ENCODE data around the gene ZFR. TPM values are rescaled to one million over a fixed set of nuclear protein-coding genes. Genes with fewer than 3 reads are reported as not detected.

ZFR gene
- total and polyA plus RNA-seq, 9 of the 15 experiments (the other 6 are each of a cell fraction or from before 2014, with no cell fraction given), result 35.5 to 108 (median 71.1) TPM

DNA sequence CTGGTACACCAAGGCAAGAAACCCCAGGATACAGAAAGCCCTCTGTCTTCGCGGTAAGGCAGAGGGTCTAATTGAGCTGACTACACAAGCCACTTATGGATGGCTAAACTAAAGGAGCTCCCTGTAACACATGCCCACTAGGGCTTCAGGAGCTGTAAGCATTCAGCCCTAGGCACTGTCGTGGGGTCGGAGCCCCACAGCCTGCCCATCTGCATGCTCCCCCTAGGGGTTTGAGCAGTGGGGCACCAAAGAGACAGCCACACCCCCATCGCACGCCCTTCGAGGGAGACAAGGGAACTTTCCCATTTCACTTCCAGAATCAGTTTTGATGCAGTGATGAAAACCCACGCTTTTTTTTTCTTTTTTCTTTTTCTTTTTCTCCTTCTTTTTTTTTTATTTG is 120.8 kb downstream of the ZFR start:
- H3K4me2 ChIP-seq (ENCODE audit: insufficient read depth, low read length), result no peak overlapping the region
- no peak overlapping the region for H3K4me3 ChIP-seq
- BruUV-seq (replicated peaks), result no TSS peak
- WGBS (ENCODE audit: insufficient coverage, low coverage, missing lambda C conversion rate), result 52% methylated on average over 8 of the region's 8 CpGs
- no peaks in the 10 kb centered on the region for H3K36me3 ChIP-seq (ENCODE audit: control insufficient read depth, insufficient read depth, low read length)
- POLR2A ChIA-PET, result interaction anchor here (0.6 kb wide), 1 partner anchor 354 kb away, joined by 3 read pairs; no protein-coding TSS in a partner anchor
- intact Hi-C loops (cut with micrococcal nuclease) (no loop called here), in situ Hi-C loops (cut with MboI) (no loop called here)
- no peaks in the 10 kb centered on the region for H3K79me2 ChIP-seq (ENCODE audit: control insufficient read depth, insufficient read depth, low read length)
- H3K4me1 ChIP-seq (replicated peaks in 1 of 2; ENCODE audit: control insufficient read depth in 2 of 2, insufficient read depth in 2 of 2, low read length in 2 of 2), result peaks cover 0 to 12% of the 10 kb centered on the region in 2 experiments; a peak in 1 of 5 replicates
- no peaks in the 10 kb centered on the region for H4K20me1 ChIP-seq (replicated peaks; ENCODE audit: control insufficient read depth, insufficient read depth, low read length)
- no peaks in the 10 kb centered on the region for H3K9me1 ChIP-seq (ENCODE audit: control insufficient read depth, insufficient read depth, low read length)
- H3K9me3 ChIP-seq (replicated peaks; ENCODE audit: control insufficient read depth, insufficient read depth, low read depth, low read length), result peaks cover 3% of the 10 kb centered on the region; the same call in 1 of the 2 replicates
- no peak overlapping the region for H3K9ac ChIP-seq (ENCODE audit: insufficient read depth in 1 of 2, low read depth in 2 of 2, low read length in 2 of 2)
- no peak overlapping the region for H3K27ac ChIP-seq (ENCODE audit: extremely low read depth, low read depth, low read length)
- TF ChIP-seq, protein P1, sequence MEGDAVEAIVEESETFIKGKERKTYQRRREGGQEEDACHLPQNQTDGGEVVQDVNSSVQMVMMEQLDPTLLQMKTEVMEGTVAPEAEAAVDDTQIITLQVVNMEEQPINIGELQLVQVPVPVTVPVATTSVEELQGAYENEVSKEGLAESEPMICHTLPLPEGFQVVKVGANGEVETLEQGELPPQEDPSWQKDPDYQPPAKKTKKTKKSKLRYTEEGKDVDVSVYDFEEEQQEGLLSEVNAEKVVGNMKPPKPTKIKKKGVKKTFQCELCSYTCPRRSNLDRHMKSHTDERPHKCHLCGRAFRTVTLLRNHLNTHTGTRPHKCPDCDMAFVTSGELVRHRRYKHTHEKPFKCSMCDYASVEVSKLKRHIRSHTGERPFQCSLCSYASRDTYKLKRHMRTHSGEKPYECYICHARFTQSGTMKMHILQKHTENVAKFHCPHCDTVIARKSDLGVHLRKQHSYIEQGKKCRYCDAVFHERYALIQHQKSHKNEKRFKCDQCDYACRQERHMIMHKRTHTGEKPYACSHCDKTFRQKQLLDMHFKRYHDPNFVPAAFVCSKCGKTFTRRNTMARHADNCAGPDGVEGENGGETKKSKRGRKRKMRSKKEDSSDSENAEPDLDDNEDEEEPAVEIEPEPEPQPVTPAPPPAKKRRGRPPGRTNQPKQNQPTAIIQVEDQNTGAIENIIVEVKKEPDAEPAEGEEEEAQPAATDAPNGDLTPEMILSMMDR (IDR thresholded peaks at IDR 0.05 in 2 of 3, conservative IDR thresholded peaks at IDR 0.05 in 1 of 3; ENCODE audit: insufficient read depth in 2 of 3, low read depth in 1 of 3, low read length in 3 of 3), result 0 out of 6 replicates have a peak, but pooled peaks of 2 of the 3 experiments have one; percentile 10 to 18
- no peak for TF ChIP-seq DIDO1 (tag; IDR thresholded peaks at IDR 0.05; ENCODE audit: low read depth)
- TF ChIP-seq, protein P2, sequence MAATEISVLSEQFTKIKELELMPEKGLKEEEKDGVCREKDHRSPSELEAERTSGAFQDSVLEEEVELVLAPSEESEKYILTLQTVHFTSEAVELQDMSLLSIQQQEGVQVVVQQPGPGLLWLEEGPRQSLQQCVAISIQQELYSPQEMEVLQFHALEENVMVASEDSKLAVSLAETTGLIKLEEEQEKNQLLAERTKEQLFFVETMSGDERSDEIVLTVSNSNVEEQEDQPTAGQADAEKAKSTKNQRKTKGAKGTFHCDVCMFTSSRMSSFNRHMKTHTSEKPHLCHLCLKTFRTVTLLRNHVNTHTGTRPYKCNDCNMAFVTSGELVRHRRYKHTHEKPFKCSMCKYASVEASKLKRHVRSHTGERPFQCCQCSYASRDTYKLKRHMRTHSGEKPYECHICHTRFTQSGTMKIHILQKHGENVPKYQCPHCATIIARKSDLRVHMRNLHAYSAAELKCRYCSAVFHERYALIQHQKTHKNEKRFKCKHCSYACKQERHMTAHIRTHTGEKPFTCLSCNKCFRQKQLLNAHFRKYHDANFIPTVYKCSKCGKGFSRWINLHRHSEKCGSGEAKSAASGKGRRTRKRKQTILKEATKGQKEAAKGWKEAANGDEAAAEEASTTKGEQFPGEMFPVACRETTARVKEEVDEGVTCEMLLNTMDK (IDR thresholded peaks at IDR 0.05; ENCODE audit: borderline replicate concordance, insufficient read depth, low read depth, low read length, poor library complexity, severe bottlenecking), result peak; percentile 22
- no peak for DNase-seq (ENCODE audit: extremely low read depth in 1 of 4, low spot score in 3 of 4)
- no peak overlapping the region for H2AFZ ChIP-seq (ENCODE audit: low read depth, low read length)
- no peak for FAIRE-seq
- no peak for ATAC-seq
- CTCF ChIA-PET (ENCODE audit: low intra/inter-chr PET ratio), result no interaction called here
- H3K27me3 ChIP-seq (ENCODE audit: control insufficient read depth in 2 of 2, insufficient read depth in 2 of 2, low read length in 2 of 2), result no peaks in the 10 kb centered on the region
